ENCODE measurements around the gene AP1G1.
"Not testable (repeated sequence)": the region's sequence is repeated elsewhere in the genome, so short reads cannot be mapped to it uniquely, and the experiment has no call there.

AP1G1 gene

DNA sequence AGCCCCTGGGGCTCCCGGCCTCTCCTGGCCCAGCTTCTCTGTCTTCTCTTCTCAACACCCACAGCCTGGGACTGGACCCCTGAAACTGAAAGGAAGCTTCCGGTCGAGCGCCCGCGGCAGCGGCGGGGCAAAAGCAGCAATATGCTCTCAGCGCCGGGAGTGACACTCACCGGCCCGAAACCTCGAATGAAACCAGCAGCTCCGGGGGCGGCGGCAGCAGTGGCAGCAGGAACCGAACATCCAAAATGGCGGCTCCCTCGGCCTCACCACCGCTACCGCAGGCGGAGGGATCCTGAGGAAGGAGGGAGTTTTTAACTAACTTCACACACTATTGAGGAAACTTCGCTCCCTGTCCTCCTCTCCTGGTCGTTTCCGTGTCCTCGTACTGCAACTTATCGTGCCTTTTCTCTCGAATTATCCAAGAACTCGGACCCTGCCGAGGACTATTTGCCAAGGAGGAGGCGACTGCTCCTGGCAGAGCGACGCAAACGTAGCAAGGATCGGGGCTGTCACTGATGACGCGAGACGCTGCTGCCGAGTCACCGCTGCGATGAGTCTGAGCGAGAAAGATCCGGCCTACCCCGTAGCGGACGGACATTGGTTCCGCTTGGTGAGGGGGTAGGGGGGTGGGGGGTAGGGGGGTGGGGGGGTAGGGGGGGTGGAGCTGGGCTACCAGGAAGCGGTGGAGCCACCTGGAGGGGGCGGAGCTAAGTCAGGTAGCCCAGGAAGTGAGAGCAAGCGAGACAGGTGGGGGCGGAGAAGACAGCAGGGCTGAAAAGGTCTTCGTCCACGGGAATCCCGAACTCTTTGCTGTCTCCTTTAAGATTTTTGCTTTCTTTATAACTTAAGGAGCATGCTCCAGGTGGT lies at the start of gene AP1G1:
Gene AP1G1, minus strand, starts transcription at position 242 of the 867 bp plus-strand sequence. CDS start 19,355 bp downstream, outside the sequence.
- peak; percentile 93 to 94 for ATAC-seq

DNA sequence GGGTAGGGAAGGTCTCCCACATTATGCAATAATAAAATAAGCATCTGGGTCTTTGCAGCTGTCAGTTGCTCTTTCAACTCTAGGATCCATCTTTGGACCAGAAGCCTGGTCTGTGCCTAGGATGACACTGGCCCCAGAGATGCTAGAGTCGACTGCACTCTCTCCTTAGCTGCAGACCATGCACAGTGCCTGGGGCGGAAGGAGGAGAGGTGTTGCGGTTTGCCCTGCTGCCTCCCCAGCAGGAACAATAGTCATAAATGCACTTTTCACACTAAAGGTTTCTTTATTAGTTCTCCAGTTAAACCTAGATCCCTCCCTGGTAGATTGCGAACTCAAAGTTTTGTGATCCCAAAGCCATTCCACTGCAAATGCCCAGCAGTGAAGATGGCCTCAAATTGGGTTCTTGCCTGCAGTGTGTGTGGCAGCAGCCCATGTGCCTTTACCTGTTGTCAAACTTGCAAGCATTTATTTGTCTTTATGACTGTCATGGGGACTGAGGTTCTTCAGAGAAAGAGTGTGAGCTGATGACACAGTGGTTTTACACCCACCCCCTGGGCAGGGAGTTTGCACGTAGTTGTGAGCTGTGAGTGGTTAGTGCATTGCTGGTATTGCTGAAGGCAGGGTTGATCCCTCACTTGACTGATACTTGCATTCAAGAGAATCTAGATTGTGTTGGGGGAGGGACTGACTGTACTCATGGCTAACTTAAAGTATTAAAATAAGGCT lies 47.5 kb upstream of the AP1G1 start:
- peak; percentile 77 to 82 for ATAC-seq

DNA sequence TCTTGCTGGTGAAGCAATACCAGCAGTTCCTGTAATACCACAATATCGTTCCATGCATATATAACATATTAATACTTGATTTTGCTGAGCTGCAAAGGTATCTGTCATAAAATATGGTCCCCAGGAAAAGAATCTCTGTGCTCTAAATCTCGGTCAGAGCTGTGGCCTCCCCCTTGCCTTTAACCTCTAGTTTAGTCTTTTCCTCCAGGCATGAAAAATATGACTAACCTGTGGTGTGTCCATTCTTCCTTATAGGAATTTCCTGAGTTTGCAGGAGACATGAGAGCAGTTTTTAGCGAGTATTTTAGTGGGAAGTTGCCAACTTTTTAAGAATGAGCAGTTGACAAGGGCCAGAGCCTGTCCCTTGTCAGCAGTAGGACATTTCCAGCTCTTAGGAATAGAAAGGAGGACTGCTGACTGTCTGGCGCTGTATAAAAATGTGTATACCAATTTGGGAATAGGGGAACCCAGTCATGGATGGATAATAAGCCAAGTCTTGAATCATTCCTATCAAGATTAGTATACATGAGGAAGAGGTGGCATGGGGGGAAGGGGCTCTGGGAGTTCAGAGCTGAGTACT lies 45.8 kb upstream of the AP1G1 start:
- no peak for ATAC-seq

DNA sequence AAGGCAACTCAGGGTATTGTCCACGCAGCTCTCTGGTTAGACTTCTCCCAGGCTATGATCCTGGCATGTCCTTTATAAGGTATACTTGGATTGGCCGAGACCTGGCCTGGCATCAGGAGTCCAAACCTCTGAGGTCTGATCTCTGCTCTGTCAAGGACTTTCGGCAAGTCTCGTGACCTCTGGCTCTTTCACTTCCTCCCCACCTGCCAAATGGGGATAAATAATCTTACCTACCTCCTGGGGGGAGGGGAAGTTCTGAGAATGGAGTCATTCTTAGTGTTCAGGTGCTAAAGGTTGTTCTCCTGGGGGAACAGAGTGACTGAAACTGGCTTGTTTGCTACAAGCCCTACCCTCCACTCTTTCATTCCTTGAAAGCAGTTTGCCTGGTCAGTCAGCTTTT lies 44.8 kb upstream of the AP1G1 start:
- peak; percentile 26 to 27 for ATAC-seq

DNA sequence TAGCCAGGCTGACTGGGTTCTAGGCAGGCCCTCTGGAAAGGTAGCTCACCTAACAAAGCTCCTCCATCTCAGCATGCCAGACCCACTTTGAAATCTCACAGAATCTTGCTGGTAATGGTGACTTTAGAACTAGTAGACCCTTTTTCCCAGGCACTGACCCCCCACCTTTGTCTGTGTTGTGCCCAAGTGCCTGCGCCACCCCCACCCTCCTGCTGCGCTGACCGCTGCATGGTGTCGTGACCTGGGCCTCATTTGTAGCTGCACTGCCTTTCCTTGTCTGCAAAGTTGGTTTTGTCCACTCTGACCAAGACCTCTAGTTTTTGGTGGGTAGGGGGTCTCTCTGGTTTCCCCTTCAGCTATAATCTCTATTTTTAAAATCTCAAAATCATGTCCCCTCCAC lies 43.9 kb upstream of the AP1G1 start:
- no peak for ATAC-seq

DNA sequence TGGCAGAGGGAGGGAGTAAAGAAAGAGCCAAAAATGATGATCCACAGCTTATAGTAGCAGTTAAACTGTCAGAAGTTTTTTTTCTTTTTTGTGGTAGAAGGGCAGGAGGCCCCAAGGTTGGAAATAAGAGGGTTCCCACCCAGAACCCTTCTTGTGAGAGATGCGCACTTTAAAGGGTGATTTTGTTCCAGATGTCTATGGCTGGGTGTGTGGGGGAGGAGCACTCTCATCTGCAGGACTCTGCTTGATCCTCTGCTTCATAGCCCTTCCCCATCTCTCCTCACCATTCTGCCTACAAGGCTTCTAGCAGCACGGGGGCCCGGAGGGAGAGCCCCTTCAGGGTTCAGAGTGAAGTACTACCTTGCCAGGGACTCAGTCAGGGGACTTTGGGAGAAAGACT lies 43.5 kb upstream of the AP1G1 start:
- no peak for ATAC-seq

DNA sequence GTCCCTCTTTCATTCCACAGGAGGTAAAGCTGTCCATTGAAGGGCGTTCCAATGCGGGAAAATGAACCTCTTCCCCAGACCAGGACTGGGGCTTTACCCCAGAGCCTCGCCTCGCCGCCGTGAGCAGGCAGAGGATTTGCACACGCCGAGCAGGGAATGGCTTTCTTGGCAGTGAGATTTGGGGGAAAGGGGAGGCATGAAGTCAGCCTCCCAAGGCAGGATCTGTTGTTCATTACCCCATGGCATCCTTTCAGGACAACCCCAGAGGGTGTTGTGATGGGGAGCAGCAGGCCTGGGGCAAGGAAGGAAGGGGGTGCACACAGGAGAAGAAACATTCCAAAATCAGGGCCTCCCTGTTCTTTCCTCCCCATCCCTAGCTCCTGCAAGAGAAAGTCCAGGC lies 43.1 kb upstream of the AP1G1 start:
- ATAC-seq = no peak

DNA sequence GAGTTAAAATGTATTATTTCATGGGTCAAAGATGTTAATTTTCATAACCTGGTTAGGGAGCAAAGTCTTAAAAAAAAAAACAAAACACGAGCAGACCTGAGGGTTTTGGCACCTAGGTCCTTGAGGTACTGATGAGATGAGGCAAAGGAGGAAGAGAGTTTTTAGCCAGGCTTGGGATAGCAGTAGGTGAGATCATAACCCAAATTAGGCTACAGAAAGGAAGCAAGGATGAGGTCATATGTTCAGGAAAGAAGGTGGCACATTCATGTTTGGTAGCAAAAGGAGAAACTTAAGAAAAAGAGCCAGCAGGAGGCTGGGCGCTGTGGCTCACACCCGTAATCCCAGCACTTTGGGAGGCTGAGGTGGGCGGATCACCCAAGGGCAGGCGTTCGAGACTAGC lies 40.0 kb upstream of the AP1G1 start:
- ATAC-seq = no peak

DNA sequence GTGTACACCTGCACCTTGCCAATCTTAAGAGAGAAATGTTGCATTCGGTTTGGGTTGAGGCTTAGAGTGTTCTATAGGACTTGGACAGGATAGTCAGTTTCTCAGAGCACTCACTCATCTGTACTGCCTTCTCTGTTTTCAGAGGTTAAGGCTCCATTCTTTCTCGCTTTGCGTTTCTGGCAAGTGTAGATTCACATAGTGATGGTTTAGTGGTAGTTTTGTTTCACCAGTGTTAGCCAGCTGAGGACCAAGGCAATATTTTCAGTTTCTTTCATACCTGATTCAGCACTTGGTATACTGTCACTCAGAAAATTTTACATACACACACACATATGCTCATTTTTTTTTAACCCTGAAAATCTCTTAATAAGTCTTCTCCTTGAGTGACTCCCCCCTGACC lies 38.5 kb upstream of the AP1G1 start:
- no peak for ATAC-seq

DNA sequence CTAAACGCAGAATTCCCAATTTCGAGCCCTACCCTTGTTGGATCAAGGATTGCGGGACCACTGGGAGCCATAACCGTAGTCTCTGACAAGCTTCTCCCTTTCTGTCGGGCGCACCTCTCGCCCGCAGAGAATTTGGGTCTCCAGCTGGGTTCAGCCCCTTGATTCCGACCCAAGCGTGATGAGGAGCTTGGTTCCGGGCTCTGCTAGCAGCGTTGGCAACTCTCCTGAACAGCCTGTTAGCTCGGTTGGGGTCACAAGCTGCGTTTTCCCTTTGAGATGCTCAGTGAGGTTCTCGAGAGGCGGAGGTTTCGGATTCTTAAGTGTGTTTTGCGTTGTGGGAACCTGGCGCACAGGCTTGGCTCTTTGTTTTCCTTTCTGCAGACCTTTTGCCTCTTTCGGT lies 37.8 kb upstream of the AP1G1 start:
- ATAC-seq = no peak

DNA sequence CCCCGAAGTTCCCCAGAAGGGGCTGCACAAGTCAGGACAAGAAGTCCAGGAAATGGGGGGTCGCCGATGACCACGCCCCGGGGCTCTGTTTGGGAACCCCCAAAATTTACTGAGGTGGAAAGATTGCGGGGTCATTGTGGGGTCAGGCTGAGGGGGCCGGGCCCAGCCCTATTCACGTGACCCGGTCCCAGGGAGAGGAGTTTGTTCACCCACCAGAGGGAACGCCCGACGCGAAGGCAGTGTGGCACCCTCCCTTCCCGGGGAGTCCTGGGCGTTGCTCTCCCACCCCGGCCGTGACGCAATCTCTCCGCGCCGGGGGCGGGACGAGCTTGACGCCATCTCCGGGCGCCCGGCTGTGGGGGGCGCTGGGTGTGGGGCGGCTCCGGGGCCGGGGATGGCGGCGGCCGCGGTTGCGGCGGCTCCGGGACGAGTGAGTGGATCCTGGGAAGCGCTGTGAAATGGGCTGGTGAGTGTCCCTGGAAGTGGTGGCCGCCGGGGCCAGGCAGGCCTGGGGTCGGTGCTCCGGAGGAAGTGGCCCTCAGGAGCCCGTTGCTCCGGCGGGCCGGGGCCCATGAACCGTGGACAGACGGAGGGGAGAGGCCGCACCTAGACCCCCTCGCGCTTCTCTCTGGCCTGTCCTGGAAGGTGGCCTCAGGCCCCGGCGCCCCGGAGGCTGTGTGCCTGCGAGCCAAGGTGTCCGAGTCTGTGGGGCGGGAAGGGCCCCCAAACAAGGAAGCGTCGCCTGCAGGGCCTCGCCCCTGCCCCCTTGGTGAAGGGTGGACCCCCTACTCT lies 37.2 kb upstream of the AP1G1 start, which contains the start of gene ATXN1L:
Gene ATXN1L, plus strand, starts transcription at position 338 of the 792 bp plus-strand sequence. CDS start 3,765 bp downstream, outside the sequence.
- peak; percentile 92 to 94 for ATAC-seq

DNA sequence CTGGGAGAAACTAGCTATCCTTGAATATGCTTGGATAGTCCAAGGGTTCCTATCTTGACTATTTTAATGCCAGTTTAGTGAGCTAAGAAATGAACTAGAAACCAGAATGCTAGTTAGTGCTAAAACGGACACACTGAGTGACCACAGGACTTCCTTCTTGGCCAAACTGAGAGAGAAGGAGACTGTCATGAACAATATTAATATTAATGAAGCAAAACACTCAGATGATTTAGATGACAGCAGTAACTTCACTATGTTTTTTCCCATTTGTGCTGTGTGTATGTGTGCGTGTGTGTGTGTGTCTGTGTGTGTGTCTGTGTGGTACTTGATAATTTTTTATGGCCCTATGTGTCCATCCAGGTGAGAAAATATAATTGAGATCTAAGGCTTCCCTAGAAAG lies 34.9 kb upstream of the AP1G1 start:
- no peak for ATAC-seq

DNA sequence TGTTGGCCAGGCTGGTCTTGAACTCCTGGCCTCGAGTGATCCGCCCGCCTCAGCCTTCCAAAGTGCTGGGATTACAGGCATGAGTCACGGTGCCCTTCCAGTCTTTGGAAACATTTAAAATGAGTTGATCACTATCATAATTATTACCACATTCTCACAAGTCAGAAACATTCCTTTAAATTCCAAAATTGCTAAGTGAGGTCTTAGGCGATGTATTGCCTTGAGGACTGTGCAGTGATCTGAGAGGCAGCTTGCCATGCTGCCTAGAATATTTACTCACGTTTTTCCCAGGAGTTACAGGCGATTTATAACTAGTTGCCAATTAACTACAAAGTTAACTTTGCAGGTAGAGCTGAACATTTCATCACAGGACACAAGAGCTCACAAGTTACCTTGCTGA lies 31.4 kb upstream of the AP1G1 start:
- ATAC-seq = no peak

DNA sequence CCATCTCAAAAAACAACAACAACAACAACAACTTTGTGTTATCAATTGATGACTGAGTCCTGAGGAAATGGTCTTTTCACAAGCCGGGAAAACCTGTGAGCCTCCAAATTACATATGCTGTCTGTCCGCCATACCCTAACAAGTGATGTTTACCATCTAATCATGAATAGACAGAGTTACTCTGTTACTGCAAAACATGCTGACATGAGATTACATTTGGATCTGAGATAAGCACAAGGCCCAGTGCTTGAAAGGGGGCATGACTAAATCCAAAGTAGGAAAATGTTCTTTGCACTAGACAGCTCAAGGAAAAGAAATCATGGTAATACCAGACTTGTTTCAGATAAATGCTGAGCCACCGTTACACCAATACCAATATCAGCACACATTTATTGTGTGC lies 28.5 kb upstream of the AP1G1 start:
- no peak for ATAC-seq

DNA sequence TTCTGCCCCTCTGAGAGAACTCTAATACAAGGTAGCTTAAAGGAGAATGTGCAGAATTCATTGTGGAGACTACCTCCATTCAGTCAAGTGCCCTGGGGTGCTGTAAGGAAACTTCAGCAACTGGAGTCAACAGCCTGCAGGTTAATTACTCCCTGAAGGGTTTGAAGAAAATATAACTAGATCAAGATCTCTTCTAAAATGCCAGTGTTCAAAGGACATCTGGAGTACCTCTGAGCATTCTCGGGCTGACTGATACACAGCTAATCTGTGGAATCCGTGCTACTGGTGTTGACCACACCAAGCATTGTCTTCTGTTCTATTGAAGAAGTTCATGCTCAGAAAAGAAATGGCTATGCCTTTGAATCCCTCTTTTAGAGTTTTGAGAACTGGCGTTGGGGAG lies 25.7 kb upstream of the AP1G1 start:
- no peak for ATAC-seq

DNA sequence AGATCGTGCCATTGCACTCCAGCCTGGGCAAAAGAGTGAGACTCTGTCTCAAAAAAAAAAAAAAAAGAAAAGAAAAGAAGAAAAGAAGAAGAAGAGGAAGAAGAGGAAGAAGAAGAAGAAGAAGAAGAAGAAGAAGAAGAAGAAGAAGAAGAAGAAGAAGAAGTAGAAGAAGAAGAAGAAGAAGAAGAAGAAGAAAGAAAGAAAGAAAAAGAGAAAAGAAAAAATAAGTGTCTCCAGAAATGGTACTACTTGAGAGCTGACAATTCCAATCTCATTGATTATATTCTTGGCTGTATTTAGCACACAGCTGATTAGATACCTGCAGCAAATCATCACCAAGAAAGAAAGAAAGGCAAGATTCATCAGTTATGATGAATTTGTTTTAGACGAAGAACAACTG lies 23.5 kb upstream of the AP1G1 start:
- not testable (repeated sequence) for ATAC-seq

DNA sequence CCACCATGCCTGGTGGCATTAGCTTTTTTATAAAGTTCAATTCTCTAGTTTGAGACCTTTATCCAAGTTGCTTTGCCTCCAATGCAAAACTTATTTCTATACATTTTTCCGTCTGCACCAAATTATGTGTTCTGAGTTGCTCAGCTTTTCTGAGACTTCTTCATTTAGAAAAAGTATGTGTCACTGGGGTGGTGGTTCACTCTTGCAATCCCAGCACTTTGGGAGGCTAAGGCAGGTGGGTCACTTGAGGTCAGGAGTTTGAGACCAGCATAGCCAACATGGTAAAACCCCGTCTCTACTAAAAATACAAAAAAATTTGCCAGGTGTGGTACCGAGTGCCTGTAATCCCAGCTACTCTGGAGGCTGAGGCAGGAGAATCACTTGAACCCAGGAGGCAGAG lies 23.1 kb upstream of the AP1G1 start:
- not testable (repeated sequence) for ATAC-seq

DNA sequence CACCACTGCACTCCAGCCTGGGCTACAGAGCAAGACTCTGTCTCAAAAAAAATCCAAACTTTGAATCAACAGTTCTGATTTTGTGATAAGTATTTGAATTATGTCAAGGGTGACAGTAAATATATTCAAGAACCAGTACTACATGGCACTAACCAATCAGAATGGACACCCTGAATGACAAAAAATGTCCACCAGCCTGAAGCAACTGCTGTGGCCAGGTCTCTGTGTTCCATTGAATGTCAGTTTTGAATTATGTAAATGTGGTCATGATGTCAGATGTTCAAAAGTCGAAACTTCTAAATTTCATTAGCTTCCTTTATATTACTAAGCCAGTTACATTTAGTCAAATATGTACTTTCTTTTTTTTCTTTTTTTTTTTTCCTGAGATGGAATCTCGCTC lies 21.7 kb upstream of the AP1G1 start:
- no peak for ATAC-seq

DNA sequence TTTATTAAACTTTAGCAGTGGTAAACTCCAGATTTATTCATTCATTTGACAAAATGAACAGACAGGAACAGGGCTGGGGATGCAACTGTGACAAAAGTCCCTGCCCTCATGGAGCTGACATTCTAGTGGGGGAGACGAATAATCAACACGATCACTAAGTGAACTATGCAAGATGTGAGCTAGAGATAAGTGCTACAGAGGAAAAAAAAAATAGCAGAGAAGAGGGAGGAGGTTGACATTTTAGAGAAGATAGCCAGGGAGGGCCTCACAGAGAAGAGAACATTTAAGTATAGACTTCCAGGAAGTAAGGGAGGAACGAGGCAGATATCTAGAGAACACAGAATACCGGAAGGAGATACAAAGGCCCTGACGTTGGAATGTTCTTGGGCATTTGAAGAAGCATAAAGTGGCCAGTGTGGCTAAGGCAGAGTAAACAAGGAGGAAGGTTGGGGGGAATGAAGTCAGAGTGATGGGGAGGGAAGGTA lies 17.9 kb upstream of the AP1G1 start:
- no peak for ATAC-seq

DNA sequence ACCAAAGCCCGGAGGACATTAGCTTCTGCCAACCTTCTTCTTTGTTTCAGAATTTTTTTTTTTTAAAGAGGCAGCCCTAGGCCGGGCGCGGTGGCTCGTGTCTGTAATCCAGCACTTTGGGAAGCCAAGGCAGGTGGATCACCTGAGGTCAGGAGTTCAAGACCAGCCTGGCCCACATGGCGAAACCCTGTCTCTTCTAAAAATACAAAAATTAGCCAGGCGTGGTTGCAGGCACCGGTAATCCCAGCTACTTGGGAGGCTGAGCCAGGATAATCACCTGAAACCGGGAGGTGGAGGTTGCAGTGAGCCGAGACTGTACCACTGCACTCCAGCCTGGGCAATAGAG lies 8.5 kb upstream of the AP1G1 start:
- ATAC-seq = not testable (repeated sequence)

DNA sequence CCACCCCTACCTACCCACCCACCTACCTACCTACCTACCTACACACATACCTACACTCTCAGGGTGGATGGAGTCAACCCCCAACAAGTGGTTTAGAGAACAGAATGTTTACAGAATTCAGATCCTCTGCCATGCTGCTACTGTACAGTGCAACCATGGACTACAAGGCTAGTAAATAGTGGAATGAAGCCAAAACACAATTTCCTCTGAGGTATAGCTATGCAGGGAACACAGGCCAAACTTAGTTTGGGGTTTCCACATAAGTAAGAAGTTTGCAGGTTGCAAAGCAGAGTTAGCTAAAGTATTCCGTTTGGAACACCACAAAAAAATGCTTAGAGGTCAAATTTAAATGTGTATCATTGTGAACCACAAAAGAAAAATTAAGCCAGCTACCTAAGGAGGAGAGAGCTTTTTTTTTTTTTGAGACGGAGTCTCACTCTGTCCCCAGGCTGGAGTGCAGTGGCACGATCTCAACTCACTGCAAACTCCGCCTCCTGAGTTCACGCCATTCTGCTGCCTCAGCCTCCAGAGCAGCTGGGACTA lies 2.7 kb upstream of the AP1G1 start:
- ATAC-seq = no peak

DNA sequence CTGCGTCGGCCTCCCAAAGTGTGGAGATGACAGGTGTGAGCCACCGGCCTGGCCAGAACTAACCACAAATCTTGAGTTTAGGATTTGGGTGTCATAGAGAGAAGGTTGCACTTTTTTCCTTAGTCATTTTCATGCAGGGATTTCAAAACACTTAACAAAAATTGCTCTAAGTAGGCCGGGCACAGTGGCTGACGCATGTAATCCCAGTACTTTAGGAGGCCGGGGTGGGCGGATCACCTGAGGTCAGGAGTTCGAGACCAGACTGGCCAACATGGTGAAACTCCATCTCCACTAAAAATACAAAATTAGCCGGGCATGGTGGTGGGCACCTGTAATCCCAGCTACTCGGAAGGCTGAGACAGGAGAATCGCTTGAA lies 1.5 kb upstream of the AP1G1 start:
- not testable (repeated sequence) for ATAC-seq

Data from activated CD4-positive, CD25-positive, alpha-beta regulatory T cell treated with anti-CD3 and anti-CD28 coated beads, Interleukin-2, amount 50 U/mL, for 24 hours (primary cell).